GM13977 (cell line): ENCODE results near the gene PCSK5.

Experiments
- DNase-seq: peaks from one replicate; pipeline ENCODE4 v3.0.0; 2012; ENCODE audit warnings: low spot score
- in situ Hi-C: fragments of 300-500 bp; cut with MboI; formaldehyde crosslinking; loops from one replicate; pipeline ENCODE4 v1.12.0; 2022; ENCODE audit warnings: low sequenced_read_pairs, low pct_unique_long_range_greater_than_20kb, mixed read lengths, inconsistent platforms; ENCODE audit not compliant: unreplicated experiment
- TF ChIP-seq, protein P1 (sequence below): IDR thresholded peaks from 2 replicates; pipeline ENCODE4 v1.5.1; 2012; ENCODE audit warnings: mild to moderate bottlenecking, control low read depth; ENCODE audit not compliant: insufficient read depth; ENCODE audit errors: extremely low read depth, missing control alignments

PCSK5 gene

DNA sequence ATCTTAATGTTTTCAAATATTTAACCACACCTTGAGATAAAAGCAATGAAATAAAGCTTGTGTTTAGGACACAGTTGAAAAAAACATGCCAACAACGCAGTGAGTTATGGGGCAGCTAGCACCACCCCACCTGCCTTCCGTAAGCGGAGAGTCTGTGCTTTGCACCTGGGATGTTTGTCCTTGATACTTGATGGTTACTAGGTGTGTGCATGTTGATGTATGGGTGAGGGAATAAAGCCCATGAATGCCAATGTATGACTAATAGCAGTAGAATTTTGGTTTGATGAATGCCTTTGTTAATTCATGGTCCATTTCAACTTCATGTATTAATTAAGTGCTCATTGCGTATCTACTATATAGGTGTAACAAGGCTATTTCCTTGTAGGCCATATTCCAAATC, 74.0 kb downstream of the PCSK5 start:
- DNase-seq: no peak
- in situ Hi-C loops: no loop called here
- TF ChIP-seq, protein P1, sequence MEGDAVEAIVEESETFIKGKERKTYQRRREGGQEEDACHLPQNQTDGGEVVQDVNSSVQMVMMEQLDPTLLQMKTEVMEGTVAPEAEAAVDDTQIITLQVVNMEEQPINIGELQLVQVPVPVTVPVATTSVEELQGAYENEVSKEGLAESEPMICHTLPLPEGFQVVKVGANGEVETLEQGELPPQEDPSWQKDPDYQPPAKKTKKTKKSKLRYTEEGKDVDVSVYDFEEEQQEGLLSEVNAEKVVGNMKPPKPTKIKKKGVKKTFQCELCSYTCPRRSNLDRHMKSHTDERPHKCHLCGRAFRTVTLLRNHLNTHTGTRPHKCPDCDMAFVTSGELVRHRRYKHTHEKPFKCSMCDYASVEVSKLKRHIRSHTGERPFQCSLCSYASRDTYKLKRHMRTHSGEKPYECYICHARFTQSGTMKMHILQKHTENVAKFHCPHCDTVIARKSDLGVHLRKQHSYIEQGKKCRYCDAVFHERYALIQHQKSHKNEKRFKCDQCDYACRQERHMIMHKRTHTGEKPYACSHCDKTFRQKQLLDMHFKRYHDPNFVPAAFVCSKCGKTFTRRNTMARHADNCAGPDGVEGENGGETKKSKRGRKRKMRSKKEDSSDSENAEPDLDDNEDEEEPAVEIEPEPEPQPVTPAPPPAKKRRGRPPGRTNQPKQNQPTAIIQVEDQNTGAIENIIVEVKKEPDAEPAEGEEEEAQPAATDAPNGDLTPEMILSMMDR: no peak

GRCh38 chr9:75965231-75965630, 74.8 kb downstream of the PCSK5 start:
- TF ChIP-seq, protein P1: no peak
- DNase-seq: no peak
- in situ Hi-C loops: no loop called here

DNA sequence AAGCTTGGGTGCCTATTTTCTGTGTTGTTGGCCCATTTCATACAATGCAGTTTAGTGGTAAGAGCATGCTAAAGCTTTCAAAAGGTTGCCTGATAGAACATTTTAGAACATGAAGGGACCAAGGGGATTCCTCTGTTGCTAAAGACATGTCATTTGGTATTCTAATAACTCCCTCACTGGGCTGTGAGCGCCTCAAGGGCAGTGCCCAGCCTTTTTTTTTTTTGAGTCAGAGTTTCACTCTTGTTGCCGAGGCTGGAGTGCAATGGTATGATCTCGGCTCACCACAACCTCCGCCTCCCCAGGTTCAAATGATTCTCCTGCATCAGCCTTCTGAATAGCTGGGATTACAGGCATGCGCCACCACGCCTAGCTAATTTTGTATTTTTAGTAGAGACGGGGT, 77.1 kb downstream of the PCSK5 start:
- in situ Hi-C loops: no loop called here
- no peak for DNase-seq
- TF ChIP-seq, protein P1: no peak

- in situ Hi-C loops: no loop called here
- no peak for DNase-seq
- TF ChIP-seq, protein P1: no peak
Observed at GRCh38 chr9:75974016-75974766, 83.7 kb downstream of the PCSK5 start.

GRCh38 chr9:75975071-75975470, 84.6 kb downstream of the PCSK5 start:
- DNase-seq: no peak
- TF ChIP-seq, protein P1: no peak
- in situ Hi-C loops: no loop called here

DNA sequence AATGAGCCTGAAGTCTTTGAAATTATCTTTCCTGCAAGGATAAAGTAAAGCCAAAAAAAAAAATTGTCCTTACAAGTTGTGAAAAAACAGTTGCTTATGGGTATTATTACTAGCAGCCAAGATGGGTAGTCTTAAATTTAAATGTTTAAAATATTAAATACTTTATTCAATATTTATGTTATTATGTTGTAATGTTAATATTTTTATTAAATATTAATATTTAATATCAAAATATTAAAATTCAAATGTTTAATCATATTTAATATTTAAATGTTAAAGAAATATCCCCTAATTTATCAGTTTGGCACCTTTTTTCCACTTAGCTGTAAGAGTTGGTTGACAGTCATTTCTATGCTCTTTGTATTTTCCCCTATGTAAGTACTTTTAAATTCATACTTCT, 86.1 kb downstream of the PCSK5 start:
- no peak for DNase-seq
- in situ Hi-C loops: no loop called here
- TF ChIP-seq, protein P1: no peak
